Heart left ventricle (tissue), 13 donors: ENCODE data around the gene GSTCD.

ENCODE experiments used
- POLR2A ChIP-seq, 2 donors: fragments of 450-650 bp; IDR thresholded peaks; one replicate each; pipeline ENCODE4 v1.6.1; 2017; ENCODE audit warnings: antibody characterized with exemption in 2 of 2, mild to moderate bottlenecking in 2 of 2, moderate library complexity in 2 of 2
- TF ChIP-seq, protein P1 (sequence below), 12 donors: fragments of 200-600 bp; sonication (generic) in 4 of 12; IDR thresholded peaks; one replicate each; pipeline versions ENCODE4 v1.5.0 to v1.8.0; 2018 to 2022; ENCODE audit warnings: antibody characterized with exemption in 12 of 12, mild to moderate bottlenecking in 5 of 12
- donor health status: ischemic (EF 13 %, LVEDD 7.1; RV severe dilation, severe dysfunction).
- donor health status: DM: no; HTN: yes; CAD: no.
- donor health status: DM: no; HTN: no; CAD: no.
- donor health status: ischemic (EF 25% LVEDD 6.9; RV normal size, moderate dysfunction).
- donor health status: ischemic (EF 25% LVEDD 5.7; RV mildly dilated, moderate dysfunction).
- donor health status: ischemic (EF 35%, LVEDD 5.7; RV mildly dilated, moderate dysfunction).
- donor health status: nonischemic (EF 11% LVEDD 7.7; RV severe dilation, severe dysfunction).
- donor health status: DM: yes; HTN: yes; CAD: no.
- donor health status: PGD.
- donor health status: ischemic (EF 29% LVEDD 5.4; RV normal size, mild dysfunction).
- donor health status: nonischemic (EF 23%, LVEDD 6.1; RV moderate dilation, normal function).

DNA sequence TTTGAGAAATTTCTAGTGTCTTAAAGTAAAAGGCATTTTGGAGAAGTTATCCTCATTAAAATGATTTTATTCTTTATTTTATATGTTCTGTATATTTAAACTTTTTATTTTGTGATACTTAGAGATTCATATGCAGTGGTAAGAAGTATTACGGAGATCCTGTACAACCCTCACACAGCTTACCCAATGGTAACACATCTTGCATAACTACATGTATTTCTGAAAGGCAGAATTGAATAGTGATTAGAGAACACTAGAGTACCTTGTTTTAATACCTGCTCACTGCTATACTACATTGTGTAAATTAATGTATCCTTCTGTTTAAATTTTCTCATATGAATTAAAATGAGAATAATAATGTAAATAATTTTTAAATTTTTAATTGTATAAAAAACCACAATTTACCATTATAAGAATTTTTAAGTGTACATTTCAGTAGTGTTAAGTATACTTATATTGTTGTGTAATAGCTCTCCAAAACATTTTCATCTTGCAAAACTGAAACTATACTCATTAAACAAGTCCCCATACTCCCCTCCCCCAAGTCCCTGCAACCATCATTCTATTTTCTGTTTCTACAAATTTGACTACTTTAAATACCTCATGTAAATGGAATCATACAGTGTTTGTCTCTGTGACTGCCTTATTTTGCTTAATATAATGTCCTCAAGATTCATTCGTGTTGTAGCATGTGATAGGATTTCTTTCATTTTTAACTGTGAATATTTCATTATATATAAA lies 45.5 kb upstream of the GSTCD start:
- TF ChIP-seq, protein P1, sequence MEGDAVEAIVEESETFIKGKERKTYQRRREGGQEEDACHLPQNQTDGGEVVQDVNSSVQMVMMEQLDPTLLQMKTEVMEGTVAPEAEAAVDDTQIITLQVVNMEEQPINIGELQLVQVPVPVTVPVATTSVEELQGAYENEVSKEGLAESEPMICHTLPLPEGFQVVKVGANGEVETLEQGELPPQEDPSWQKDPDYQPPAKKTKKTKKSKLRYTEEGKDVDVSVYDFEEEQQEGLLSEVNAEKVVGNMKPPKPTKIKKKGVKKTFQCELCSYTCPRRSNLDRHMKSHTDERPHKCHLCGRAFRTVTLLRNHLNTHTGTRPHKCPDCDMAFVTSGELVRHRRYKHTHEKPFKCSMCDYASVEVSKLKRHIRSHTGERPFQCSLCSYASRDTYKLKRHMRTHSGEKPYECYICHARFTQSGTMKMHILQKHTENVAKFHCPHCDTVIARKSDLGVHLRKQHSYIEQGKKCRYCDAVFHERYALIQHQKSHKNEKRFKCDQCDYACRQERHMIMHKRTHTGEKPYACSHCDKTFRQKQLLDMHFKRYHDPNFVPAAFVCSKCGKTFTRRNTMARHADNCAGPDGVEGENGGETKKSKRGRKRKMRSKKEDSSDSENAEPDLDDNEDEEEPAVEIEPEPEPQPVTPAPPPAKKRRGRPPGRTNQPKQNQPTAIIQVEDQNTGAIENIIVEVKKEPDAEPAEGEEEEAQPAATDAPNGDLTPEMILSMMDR (IDR thresholded peaks at IDR 0.05), result no peak
- TF ChIP-seq POLR2A (IDR thresholded peaks at IDR 0.05), result no peak
